Mammary epithelial cell (primary cell): Measurements from ENCODE around the gene COL4A2.

Source experiments
- CTCF ChIP-seq, 2 donors: IDR thresholded peaks in 1 of 2; conservative IDR thresholded peaks in 1 of 2; 2 replicates each; pipeline ENCODE4 v1.5.1; 2011 to 2012; ENCODE audit warnings: inconsistent platforms in 2 of 2, low read length in 2 of 2, mild to moderate bottlenecking in 2 of 2, control low read depth in 1 of 2, low read depth in 1 of 2; ENCODE audit not compliant: insufficient read depth in 1 of 2; ENCODE audit errors: extremely low read depth in 1 of 2
- EZH2 ChIP-seq: IDR thresholded peaks from 2 replicates; pipeline ENCODE4 v1.6.1; 2012; ENCODE audit warnings: low read length, inconsistent platforms, borderline replicate concordance

- TF ChIP-seq CTCF (conservative IDR thresholded peaks at IDR 0.05 in 1 of 2, IDR thresholded peaks at IDR 0.05 in 1 of 2; ENCODE audit: extremely low read depth in 1 of 2, insufficient read depth in 1 of 2, low read depth in 1 of 2, low read length in 2 of 2) (no peak), EZH2 (no peak)
These were observed 197.0 kb downstream of the COL4A2 start for GRCh38 chr13:110503979-110504499.
